ENCODE results near the gene XYLT2. TPM values are rescaled to one million over a fixed set of nuclear protein-coding genes. Genes with fewer than 3 reads are reported as not detected.
A peak's percentile ranks its signal among the peaks of the same experiment; 100 is the strongest.

The XYLT2 gene
- polyA plus RNA-seq, 1 donor: 27.3 TPM

DNA sequence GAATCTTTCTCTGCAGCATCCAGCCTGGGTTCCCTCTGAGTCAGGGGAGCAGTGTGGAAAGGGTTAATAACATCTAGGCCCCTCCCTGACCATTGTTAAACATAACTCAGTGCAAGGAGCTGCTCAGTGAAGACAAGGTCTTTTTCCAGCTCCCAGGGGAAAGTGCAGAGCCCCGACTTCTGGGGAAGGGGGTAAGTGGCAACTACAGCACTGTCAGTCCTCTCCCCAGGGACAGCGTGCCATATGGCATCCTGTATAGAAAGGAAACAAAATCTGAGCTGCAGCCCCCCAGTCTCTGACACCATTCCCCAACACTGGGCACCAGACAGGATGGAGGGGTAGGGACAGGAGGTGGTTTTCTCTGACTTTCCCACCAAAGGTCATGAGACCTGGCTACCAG is 19.2 kb downstream of the XYLT2 start:
- DNase-seq: no peak

GRCh38 chr17:50365649-50366393 is 19.9 kb downstream of the XYLT2 start:
- DNase-seq: no peak

GRCh38 chr17:50367401-50367800 is 21.5 kb downstream of the XYLT2 start:
- no peak for DNase-seq

- no peak for DNase-seq
Measured at GRCh38 chr17:50370052-50370451, 24.1 kb downstream of the XYLT2 start.

DNA sequence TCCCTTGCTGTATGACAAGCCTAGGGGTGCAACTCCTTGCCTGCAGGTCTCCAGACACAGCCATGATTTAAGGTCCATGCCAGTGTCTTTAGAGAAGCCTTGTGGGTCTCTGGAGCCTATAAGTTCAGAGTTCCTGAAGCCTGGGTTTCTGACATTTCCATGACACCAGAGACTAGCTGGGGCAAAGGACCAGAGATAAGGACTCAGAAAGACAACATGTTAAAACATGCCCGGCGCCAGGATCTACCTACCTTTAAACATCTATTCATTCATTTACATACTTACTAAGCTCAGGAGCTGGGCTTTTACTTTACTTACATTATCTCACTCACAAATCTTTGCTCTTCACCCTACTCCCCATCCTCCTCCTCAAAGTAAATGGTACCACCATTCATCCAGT is 25.6 kb downstream of the XYLT2 start:
- DNase-seq: no peak

DNA sequence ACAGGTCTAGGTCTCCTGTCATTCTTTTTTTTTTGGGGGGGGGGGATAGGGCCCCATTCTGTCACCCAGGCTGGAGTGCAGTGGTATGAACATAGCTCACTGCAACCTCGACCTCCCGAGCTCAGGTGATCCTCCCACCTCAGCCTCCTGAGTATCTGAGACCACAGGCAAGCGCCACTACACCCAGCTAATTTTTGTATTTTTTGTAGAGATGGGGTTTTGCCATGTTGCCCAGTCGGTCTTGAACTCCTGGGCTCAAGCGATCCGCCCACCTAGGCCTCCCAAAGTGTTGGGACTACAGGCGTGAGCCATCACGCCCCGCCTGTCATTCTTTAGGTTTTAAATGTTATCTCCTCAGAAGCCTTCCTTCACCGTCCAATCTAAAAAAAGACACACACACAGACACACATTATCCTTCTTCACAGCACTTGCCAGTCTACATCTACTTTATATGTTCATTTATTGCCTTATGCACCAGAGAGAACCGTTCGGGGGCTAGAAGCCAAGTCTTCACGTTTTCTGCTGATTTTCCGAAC is 26.4 kb downstream of the XYLT2 start:
- no peak for DNase-seq

- DNase-seq: peak; percentile 91
Measured at GRCh38 chr17:50372758-50373556, 27.0 kb downstream of the XYLT2 start, which contains the start of the genes EME1 and MRPL27. Gene EME1, plus strand, starts transcription at chr17:50373229. Its CDS starts 1,980 bp downstream, at chr17:50375209. Gene MRPL27, minus strand, starts transcription at chr17:50373184. Its CDS starts 14 bp downstream, at chr17:50373170.

DNA sequence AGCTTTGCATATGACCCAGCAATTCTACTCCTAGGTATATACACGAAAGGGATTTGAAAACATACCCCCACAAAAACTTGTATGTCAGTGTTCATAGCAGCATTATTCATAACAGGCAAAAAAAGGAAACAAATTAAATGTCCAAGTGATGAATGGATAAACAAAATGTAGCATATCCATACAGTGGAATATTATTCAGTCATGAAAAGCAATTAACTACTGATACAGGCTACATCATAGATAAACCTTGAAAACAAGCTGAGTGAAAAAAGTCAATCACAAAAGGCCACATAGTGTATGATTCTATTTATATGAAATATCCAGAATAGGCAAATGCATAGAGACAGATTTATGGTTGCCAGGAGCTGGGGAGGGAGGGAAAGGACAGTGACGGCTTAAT is 27.8 kb downstream of the XYLT2 start:
- no peak for DNase-seq

DNA sequence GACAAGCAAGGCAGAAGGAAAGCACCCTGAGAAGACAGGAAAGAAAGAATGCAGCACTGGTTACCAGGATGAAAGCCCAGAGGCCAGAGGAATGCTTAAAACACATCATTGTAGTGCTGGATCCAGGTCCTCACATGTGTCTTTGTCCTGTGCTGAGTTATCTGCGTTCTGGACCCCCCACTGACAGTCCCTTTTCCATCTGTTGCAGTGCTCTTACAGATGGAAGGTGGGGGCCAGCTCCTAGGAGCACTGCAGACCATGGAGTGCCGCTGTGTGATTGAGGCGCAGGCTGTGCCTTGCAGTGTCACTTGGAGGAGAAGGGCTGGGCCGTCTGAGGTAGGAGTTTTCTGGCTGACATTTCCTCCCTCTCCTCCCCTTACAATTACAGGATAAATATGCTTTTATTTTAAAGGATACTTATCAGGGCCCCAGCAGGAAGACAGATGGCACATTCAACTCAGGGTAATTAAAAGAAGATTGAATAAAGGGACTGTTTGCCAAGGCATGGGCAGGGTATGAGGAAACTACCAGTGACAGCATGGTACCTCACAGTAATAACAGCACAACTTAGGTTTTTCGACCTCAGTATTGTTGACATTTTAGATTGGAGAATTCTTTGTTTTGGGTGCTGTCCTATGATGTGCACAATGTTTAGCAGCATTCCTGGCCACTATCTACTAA is 30.1 kb downstream of the XYLT2 start:
- no peak for DNase-seq

- DNase-seq: no peak
Measured at GRCh38 chr17:50379351-50380132, 33.6 kb downstream of the XYLT2 start.

GRCh38 chr17:50380369-50381259 is 34.7 kb downstream of the XYLT2 start:
- DNase-seq: no peak

DNA sequence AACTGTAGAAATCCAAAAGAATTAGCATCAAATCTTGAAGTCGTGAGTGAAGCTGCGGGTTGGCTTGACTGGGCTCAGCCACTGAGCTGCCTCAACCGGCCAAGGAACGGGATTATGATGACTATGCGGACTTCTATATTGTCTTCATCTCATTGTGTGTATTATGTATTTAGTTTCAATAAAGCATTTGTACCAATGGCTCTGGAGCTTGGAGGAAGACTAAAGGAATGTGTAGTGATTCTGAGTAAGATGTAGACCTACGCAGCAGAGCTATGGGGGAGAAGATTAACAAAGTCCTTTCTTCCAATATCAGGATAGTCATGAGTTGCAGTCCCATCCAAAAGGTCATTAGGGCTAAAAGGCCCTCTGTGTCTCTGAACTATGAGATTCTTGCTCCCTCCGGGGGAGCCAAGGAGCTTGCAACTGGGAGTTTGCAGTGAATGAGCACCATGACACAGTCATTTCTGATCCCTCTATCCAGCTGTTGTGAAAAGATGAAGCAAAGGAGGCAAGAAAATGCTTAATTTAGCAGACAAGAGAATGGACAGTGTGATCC is 35.4 kb downstream of the XYLT2 start:
- DNase-seq: no peak

DNA sequence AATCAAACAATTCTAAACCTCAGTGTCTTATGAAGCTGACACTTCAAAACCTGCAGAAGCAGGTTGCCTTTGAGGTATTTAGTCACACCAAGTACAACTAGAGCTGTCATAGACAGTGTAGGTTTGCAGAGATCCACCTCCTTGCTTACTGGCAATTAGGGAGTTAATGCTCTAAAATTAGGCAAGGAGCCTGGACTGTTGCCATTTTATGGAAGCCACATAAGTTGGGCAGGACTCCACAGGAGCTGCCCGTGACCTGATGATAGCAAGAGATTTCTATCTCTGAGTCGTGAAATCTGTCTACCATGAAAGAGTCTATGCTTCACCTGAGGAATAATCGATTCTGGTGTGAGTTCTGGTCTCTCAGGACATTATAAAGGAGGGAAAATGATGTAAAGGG is 36.0 kb downstream of the XYLT2 start:
- no peak for DNase-seq

DNA sequence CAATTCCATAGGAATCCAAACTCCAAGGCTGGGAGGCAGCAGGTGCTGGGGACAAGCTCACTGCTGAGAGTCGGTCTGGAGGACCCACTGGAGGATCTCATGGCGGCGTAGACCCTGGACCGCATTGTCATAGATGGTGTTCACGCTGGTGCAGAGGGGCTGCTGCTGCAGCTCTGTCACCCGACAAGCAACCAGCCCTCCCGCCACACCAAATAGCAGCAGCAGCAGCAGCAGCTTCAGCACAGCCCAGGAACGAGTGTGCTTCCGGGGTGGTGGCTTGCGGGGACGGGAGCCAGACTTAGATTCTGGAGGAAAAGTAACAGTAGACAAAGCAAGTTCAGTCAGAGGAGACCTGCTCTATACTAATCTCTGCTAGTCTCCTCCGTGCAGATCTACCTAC is 37.0 kb downstream of the XYLT2 start:
- DNase-seq: no peak

GRCh38 chr17:50386510-50386909 is 40.6 kb downstream of the XYLT2 start:
- no peak for DNase-seq

- DNase-seq: no peak
Measured at GRCh38 chr17:50388728-50389127, 42.8 kb downstream of the XYLT2 start.

DNA sequence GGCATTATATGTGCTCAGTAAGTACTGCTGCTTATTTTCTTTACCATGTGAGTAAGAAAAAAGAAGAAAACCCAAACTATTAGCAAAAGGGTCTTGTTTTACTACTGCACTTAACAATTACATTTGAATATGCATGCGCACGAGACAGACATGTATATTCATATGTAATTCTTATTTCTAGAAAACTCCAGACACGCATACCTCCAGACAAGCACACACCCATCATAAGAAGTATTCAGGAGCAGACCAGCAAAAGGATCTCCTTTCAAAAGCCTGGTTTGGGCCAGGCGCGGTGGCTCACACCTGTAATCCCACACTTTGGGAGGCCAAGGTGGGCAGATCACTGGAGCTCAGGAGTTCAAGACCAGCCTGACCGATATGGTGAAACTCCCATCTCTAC is 43.6 kb downstream of the XYLT2 start:
- DNase-seq: no peak

- DNase-seq: no peak
Measured at GRCh38 chr17:50392621-50393020, 46.7 kb downstream of the XYLT2 start.

GRCh38 chr17:50393700-50394099 is 47.8 kb downstream of the XYLT2 start:
- no peak for DNase-seq

GRCh38 chr17:50394711-50395110 is 48.8 kb downstream of the XYLT2 start:
- DNase-seq: no peak
